DOHH2 (cell line): ENCODE measurements around the gene UBASH3B.

ENCODE experiments used
- H3F3A ChIP-seq: fragments of 200-600 bp; sonication (generic), shearing (Covaris generic); 2 replicates; pipeline ENCODE4 v1.6.0; 2016; ENCODE audit warnings: antibody characterized with exemption, mild to moderate bottlenecking; ENCODE audit not compliant: control insufficient read depth, insufficient read depth
- H3K27ac ChIP-seq: fragments of 200-600 bp; sonication (generic); 2 replicates; pipeline ENCODE4 v1.5.1; 2014; ENCODE audit warnings: low read depth, mild to moderate bottlenecking, low read length, moderate library complexity
- H3K27me3 ChIP-seq: fragments of 200-600 bp; sonication (generic); 2 replicates; pipeline ENCODE4 v1.6.1; 2014; ENCODE audit warnings: mild to moderate bottlenecking, low read length, mixed read lengths; ENCODE audit not compliant: control insufficient read depth
- H3K36me3 ChIP-seq: fragments of 200-600 bp; sonication (generic); 2 replicates; pipeline ENCODE4 v1.6.1; 2014; ENCODE audit warnings: mild to moderate bottlenecking, low read length, moderate library complexity, mixed read lengths; ENCODE audit not compliant: control insufficient read depth
- H3K4me1 ChIP-seq: fragments of 200-600 bp; sonication (generic); 2 replicates; pipeline ENCODE4 v1.6.1; 2014; ENCODE audit warnings: mild to moderate bottlenecking, low read length, mixed read lengths; ENCODE audit not compliant: control insufficient read depth
- H3K4me2 ChIP-seq: fragments of 200-600 bp; sonication (generic); 2 replicates; pipeline ENCODE4 v1.6.0; 2014; ENCODE audit warnings: mild to moderate bottlenecking, low read length, moderate library complexity
- H3K4me3 ChIP-seq: fragments of 200-600 bp; sonication (generic); 2 replicates; pipeline ENCODE4 v1.5.1; 2014; ENCODE audit warnings: mild to moderate bottlenecking, low read length, mixed read lengths
- H3K79me2 ChIP-seq: fragments of 200-600 bp; sonication (generic); 2 replicates; pipeline ENCODE4 v1.6.1; 2014; ENCODE audit warnings: mild to moderate bottlenecking, low read length, mixed read lengths; ENCODE audit not compliant: control insufficient read depth
- H3K9me2 ChIP-seq: fragments of 200-600 bp; sonication (generic); replicated peaks from 2 replicates; pipeline ENCODE4 v1.6.1; 2014; ENCODE audit warnings: mild to moderate bottlenecking, low read length, mixed read lengths; ENCODE audit not compliant: control insufficient read depth
- H3K9me3 ChIP-seq: fragments of 200-600 bp; sonication (generic); 2 replicates; pipeline ENCODE4 v1.6.1; 2014; ENCODE audit warnings: antibody characterized with exemption, low read length, mixed read lengths; ENCODE audit not compliant: control insufficient read depth, insufficient read depth
- H4K20me1 ChIP-seq: fragments of 200-600 bp; sonication (generic); 2 replicates; pipeline ENCODE4 v1.6.0; 2014; ENCODE audit warnings: low read depth, mild to moderate bottlenecking, antibody characterized with exemption, low read length, moderate library complexity; ENCODE audit not compliant: control insufficient read depth, insufficient read depth
- CTCF ChIP-seq: fragments of 200-600 bp; sonication (generic); IDR thresholded peaks from one replicate; pipeline ENCODE4 v1.5.1; 2014; ENCODE audit warnings: antibody characterized with exemption, mild to moderate bottlenecking, low read depth, low read length; ENCODE audit not compliant: poor library complexity, severe bottlenecking
- EZH2phosphoT487 ChIP-seq: fragments of 200-600 bp; sonication (generic); IDR thresholded peaks from 2 replicates; pipeline ENCODE4 v1.6.1; 2017; ENCODE audit warnings: borderline replicate concordance, mild to moderate bottlenecking, antibody characterized with exemption, low read length, moderate library complexity, mixed read lengths

UBASH3B gene

GRCh38 chr11:122799406-122800105, 144.0 kb downstream of the UBASH3B start:
- H3K4me2 ChIP-seq: no peak overlapping the region
- no peaks in the 10 kb centered on the region for H3K9me3 ChIP-seq
- H4K20me1 ChIP-seq: no peaks in the 10 kb centered on the region
- H3K36me3 ChIP-seq: peaks cover 49% of the 10 kb centered on the region
- no peak overlapping the region for H3K4me3 ChIP-seq
- H3K79me2 ChIP-seq: no peaks in the 10 kb centered on the region
- TF ChIP-seq EZH2phosphoT487 (no peak), CTCF (no peak)
- H3K27me3 ChIP-seq: no peaks in the 10 kb centered on the region
- H3K9me2 ChIP-seq: no peaks in the 10 kb centered on the region
- no peaks in the 10 kb centered on the region for H3F3A ChIP-seq
- no peak overlapping the region for H3K27ac ChIP-seq
- H3K4me1 ChIP-seq: no peaks in the 10 kb centered on the region

- Histone ChIP-seq H3K27ac (no peak overlapping the region), H4K20me1 (no peaks in the 10 kb centered on the region), H3K4me1 (no peaks in the 10 kb centered on the region), H3K4me2 (no peak overlapping the region), H3K79me2 (no peaks in the 10 kb centered on the region), H3K27me3 (no peaks in the 10 kb centered on the region), H3K9me3 (no peaks in the 10 kb centered on the region), H3K36me3 (peaks cover 28% of the 10 kb centered on the region), H3K4me3 (no peak overlapping the region), H3F3A (no peaks in the 10 kb centered on the region), H3K9me2 (no peaks in the 10 kb centered on the region)
- TF ChIP-seq EZH2phosphoT487 (no peak), CTCF (no peak)
These were observed 147.4 kb downstream of the UBASH3B start for GRCh38 chr11:122802876-122803275.

GRCh38 chr11:122803306-122803705, 147.8 kb downstream of the UBASH3B start:
- no peak overlapping the region for H3K4me2 ChIP-seq
- no peak overlapping the region for H3K4me3 ChIP-seq
- peaks cover 4% of the 10 kb centered on the region for H3K4me1 ChIP-seq
- H3K27ac ChIP-seq: no peak overlapping the region
- no peaks in the 10 kb centered on the region for H3K79me2 ChIP-seq
- H3F3A ChIP-seq: no peaks in the 10 kb centered on the region
- no peaks in the 10 kb centered on the region for H4K20me1 ChIP-seq
- peaks cover 28% of the 10 kb centered on the region for H3K36me3 ChIP-seq
- H3K9me3 ChIP-seq: no peaks in the 10 kb centered on the region
- no peaks in the 10 kb centered on the region for H3K27me3 ChIP-seq
- no peaks in the 10 kb centered on the region for H3K9me2 ChIP-seq
- no peak for TF ChIP-seq CTCF
- no peak for TF ChIP-seq EZH2phosphoT487
